Activated gamma-delta T cell (primary cell): ENCODE measurements around the gene NUTM2G.
"Not testable (repeated sequence)": the region's sequence is repeated elsewhere in the genome, so short reads cannot be mapped to it uniquely, and the experiment has no call there.

Source experiments
- DNase-seq: peaks from one replicate; lab custom pipeline; 2025; lab: John Stamatoyannopoulos, UW

NUTM2G gene

DNA sequence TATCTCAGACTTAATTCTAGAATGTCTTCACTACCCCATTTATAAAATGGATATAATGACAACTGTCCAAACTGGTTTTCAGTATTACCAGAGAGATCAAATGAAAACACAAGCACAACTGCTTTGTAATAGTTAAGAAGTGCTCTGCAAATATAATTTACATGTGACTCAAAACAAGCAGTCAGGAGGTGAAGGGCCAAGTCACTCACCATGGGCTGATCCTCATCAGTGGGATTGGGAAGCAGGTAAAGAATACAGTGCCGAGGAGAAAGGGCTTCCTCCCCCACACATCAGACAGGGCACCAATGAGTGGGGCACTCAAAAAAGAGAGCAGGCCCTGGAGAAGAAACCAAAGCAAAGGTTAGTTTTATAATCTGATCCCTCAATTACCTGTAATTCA is 20.7 kb downstream of the NUTM2G start:
- not testable (repeated sequence) for DNase-seq

DNA sequence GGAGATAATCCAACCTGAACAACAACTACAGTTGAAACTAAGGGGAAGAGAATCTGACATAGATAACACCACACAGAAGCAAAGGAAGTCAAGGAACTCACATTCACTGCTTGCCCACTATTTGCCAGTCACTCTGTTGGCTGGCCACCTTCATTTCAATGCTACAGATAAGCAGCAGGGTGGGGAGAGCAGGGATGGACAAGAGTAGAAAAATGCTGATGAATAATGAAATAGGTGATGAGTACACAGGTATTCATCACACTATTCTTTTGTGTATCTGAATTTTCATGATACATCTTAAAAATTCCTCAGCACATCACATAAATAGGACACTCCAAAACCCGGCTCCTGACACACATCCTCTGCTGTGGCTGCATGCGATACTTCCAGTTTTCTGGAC is 21.9 kb downstream of the NUTM2G start:
- not testable (repeated sequence) for DNase-seq

GRCh38 chr9:96967591-96967990 is 38.9 kb downstream of the NUTM2G start:
- not testable (repeated sequence) for DNase-seq

DNA sequence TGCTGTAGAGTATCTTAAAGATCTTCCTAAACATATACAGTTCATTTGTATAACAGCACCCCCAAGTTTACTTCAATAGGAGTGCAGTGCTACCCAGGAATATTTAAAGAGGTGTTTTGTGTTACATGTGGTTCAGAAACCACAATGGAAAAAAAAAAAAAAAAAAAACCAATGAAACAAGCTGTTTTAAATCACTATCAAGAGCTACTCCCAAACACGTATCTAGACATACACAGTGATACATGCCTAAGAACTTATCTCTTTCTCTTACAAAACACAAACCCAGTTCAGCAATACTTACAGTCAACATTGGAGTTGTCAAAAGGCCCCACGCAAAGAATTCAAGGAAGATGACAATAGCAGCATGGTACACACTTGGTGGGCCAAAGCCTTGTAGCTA is 43.9 kb downstream of the NUTM2G start:
- DNase-seq, result not testable (repeated sequence)

DNA sequence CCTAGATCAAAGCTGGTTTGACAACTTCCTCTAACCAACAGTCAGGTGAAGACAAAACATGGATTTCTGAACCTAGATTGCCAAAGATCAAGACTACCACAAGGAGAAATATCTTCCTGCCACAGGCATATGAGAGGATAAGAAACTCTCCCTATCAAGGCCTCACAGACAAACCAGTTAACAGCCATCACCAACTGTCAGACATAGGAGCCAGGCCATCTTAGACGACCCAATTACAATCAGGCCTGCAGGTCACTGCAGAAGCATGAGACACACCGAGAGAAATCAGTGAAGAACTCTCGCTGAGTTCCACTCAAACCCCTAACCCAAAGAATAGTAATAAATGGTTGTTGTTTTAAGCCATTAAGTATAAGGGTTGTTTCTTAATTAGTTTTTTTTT is 45.4 kb downstream of the NUTM2G start:
- DNase-seq, result not testable (repeated sequence)

- DNase-seq, result not testable (repeated sequence)
These were observed 55.0 kb downstream of the NUTM2G start for GRCh38 chr9:96983496-96984122.

GRCh38 chr9:96984139-96984538 is 55.5 kb downstream of the NUTM2G start:
- DNase-seq, result not testable (repeated sequence)

DNA sequence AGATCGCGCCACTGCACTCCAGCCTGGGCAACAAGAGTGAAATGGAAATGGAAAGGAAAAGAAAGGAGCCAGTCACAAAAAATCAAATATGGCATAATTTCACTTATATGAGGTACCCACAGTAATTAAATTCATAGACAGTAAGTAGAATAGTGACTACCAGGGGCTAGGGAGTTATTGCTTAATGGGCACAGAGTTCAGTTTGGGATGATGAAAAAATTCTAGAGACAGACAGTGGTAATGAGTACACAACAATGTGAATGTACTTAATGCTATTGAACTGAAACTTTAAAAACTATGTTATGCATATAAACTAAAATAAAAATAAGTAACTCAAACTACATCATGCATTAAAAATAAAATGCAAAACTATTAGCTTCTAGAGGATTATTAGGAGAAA is 56.2 kb downstream of the NUTM2G start:
- DNase-seq, result not testable (repeated sequence)
